LNCAP (cell line): ENCODE data around the gene FGF1.

Source experiments
- CTCF ChIP-seq: fragments of 450-650 bp; IDR thresholded peaks from 2 replicates; pipeline ENCODE4 v1.5.1; 2017; ENCODE audit warnings: mild to moderate bottlenecking

The FGF1 gene

GRCh38 chr5:142694092-142694856, 8.4 kb upstream of the FGF1 start:
- TF ChIP-seq CTCF: no peak

GRCh38 chr5:142692321-142692894, 6.5 kb upstream of the FGF1 start:
- no peak for TF ChIP-seq CTCF

GRCh38 chr5:142690667-142691066, 4.8 kb upstream of the FGF1 start:
- TF ChIP-seq CTCF: no peak

- no peak for TF ChIP-seq CTCF
These were observed 3.2 kb upstream of the FGF1 start for GRCh38 chr5:142689081-142689480.

- TF ChIP-seq CTCF: no peak
These were observed 2.5 kb upstream of the FGF1 start for GRCh38 chr5:142688281-142688989.

- no peak for TF ChIP-seq CTCF
These were observed 1.1 kb upstream of the FGF1 start for GRCh38 chr5:142686968-142687367.

GRCh38 chr5:142686210-142686734, 382 bp upstream of the FGF1 start:
- TF ChIP-seq CTCF: no peak
